ENCODE measurements around the gene DOCK10. TPM values are rescaled to one million over a fixed set of nuclear protein-coding genes. Genes with fewer than 3 reads are reported as not detected.

The DOCK10 gene
- total RNA-seq, 4 donors from 2014 or later = 3.8 to 33.2 (median 12.3) TPM

DNA sequence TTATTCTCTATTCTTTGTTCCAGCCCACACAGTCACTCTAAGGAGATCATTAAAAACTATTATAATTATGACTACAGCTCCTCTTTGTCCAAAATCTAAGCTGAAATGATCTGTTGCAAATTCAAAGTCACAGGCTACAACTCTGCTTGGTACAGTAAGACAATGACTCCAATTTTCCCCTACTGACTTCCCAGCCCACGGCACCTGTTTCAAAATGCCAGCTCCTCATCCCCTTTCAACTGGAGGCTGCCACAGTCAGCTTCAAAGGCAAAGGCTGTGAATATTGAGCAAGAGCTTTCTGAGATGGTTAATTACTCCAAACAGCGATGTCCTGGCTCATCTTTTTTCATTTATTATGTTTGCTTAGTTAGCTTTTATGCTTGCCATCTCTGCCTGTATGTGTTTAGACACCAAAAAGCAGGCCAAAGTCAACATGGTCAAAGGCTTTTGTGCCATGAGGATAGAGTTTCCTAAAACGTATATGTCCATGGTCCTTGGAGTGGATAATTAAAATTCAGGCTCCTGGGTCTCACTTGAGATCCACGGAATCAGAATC is 141.1 kb downstream of the DOCK10 start:
- Histone ChIP-seq H3K27ac (no peak overlapping the region), H3K27me3 (no peaks in the 10 kb centered on the region)
- intact Hi-C loops (cut with DNase I; ENCODE audit: low total_unique reads) = no loop called here

DNA sequence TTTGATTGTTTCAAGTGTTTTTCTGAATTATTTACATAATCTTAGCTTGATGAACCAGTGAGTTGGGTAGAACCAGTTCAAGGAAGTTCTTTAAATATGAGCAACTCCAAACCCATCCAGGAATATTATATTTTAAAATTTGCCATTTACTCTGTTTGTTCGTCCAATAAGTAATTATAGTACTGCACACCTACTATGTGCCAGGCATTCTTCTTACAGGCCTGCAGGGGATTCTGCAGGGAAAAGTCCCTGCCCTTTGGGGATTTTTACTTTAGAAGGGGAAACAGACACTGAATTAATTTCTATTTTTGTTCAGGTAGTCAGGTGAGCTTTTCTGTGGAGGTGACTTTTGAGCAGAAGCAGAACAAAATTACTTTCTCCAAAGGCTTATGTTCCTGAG is 146.9 kb downstream of the DOCK10 start:
- TF ChIP-seq POLR2A (IDR thresholded peaks at IDR 0.05) = no peak
- TF ChIP-seq, protein P1, sequence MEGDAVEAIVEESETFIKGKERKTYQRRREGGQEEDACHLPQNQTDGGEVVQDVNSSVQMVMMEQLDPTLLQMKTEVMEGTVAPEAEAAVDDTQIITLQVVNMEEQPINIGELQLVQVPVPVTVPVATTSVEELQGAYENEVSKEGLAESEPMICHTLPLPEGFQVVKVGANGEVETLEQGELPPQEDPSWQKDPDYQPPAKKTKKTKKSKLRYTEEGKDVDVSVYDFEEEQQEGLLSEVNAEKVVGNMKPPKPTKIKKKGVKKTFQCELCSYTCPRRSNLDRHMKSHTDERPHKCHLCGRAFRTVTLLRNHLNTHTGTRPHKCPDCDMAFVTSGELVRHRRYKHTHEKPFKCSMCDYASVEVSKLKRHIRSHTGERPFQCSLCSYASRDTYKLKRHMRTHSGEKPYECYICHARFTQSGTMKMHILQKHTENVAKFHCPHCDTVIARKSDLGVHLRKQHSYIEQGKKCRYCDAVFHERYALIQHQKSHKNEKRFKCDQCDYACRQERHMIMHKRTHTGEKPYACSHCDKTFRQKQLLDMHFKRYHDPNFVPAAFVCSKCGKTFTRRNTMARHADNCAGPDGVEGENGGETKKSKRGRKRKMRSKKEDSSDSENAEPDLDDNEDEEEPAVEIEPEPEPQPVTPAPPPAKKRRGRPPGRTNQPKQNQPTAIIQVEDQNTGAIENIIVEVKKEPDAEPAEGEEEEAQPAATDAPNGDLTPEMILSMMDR (IDR thresholded peaks at IDR 0.05) = no peak
- H3K4me1 ChIP-seq = no peaks in the 10 kb centered on the region
- intact Hi-C loops (cut with DNase I; ENCODE audit: low total_unique reads) = no loop called here

More for the DNA sequence above, 141.1 kb downstream of the DOCK10 start:
- no peaks in the 10 kb centered on the region for H3K36me3 ChIP-seq
- TF ChIP-seq, protein P1 (IDR thresholded peaks at IDR 0.05) = no peak
- TF ChIP-seq POLR2A (IDR thresholded peaks at IDR 0.05) = no peak
- H3K4me3 ChIP-seq = no peak overlapping the region
- H3K9me3 ChIP-seq = no peaks in the 10 kb centered on the region
- no peaks in the 10 kb centered on the region for H3K4me1 ChIP-seq
- no peak for DNase-seq

DNA sequence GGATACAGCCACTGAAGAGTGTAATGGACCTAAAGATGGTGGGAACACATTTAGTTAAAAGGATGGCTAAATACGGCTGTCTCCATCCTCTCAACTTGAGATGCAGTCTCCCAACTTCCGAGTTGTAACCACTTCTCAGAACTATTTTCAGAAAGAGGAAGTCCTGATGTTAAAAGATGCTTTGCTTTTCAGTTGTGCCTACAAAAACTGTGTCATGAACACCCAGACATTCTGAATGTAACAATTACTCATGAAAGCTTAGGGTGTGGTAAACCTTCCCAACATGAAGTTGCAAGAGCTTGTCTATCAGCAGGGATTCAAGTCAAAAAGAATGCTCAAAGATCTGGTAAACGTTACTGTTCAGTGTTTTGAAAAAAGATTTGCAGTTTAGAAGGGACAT is 147.9 kb downstream of the DOCK10 start:
- H3K36me3 ChIP-seq = no peaks in the 10 kb centered on the region
- intact Hi-C loops (cut with DNase I; ENCODE audit: low total_unique reads) = no loop called here
- H3K4me1 ChIP-seq = no peaks in the 10 kb centered on the region
- no peaks in the 10 kb centered on the region for H3K27me3 ChIP-seq
- no peaks in the 10 kb centered on the region for H3K9me3 ChIP-seq
- no peak for DNase-seq
- H3K4me3 ChIP-seq = no peak overlapping the region
- H3K27ac ChIP-seq = no peak overlapping the region
- TF ChIP-seq POLR2A (IDR thresholded peaks at IDR 0.05) = no peak
- TF ChIP-seq, protein P1 (IDR thresholded peaks at IDR 0.05) = no peak

More for the DNA sequence above, 146.9 kb downstream of the DOCK10 start:
- Histone ChIP-seq H3K27ac (no peak overlapping the region), H3K4me3 (no peak overlapping the region), H3K36me3 (no peaks in the 10 kb centered on the region), H3K9me3 (no peaks in the 10 kb centered on the region), H3K27me3 (no peaks in the 10 kb centered on the region)
- no peak for DNase-seq

DNA sequence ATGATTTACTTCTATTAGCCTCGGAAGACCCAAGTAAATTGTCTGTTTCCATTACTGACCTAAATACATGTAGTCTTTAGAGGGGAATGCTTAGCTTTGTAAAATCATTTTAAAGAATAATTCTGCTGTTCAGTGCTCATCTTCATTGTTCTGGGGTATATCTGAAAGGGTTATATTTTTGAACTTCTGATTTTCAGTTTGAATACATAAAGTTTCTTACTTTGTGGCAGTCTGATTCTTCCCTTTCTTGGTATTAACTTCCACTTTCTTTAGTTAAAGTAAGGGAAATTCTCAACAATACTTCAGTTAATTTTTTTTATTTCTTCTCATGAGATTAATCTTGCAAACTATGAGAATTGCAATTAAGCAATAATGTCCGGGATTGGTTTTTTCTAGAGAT is 148.4 kb downstream of the DOCK10 start:
- Histone ChIP-seq H3K36me3 (no peaks in the 10 kb centered on the region), H3K27ac (no peak overlapping the region)
- intact Hi-C loops (cut with DNase I; ENCODE audit: low total_unique reads) = no loop called here

DNA sequence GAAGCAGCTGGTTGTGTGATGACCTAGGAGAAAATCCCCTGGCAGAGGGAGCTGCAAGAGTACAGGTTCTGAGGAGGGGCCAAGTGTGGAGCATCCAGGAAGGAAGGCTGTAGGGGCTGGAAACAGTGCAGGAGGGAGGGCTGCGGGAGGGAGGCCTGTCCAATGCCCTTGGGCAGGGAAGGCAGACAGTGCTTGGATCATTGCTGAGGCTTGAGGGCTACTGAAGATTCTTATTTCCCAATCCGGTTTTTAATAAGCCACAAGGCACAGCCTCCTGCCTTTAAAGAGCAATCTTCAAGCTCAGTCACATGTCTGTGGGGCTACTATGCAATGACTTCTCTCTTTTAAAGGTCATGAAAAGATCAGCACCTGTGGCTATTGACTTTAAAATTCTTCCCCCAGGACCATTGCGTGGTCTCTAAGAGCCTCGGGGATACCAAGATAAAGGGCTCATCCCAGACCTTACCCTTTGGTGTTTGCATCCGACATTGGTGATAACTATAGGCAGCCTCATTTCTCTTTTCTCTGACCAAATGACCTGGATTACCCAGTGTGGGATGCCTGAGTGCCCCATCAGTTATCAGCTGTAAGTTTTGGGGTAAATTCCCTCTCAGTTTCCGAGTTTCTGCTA is 149.6 kb downstream of the DOCK10 start:
- Histone ChIP-seq H3K4me1 (no peaks in the 10 kb centered on the region), H3K9me3 (no peaks in the 10 kb centered on the region), H3K27ac (no peak overlapping the region), H3K36me3 (no peaks in the 10 kb centered on the region), H3K27me3 (no peaks in the 10 kb centered on the region), H3K4me3 (no peak overlapping the region)
- TF ChIP-seq POLR2A (IDR thresholded peaks at IDR 0.05) = no peak
- TF ChIP-seq, protein P1 (IDR thresholded peaks at IDR 0.05) = no peak
- intact Hi-C loops (cut with DNase I; ENCODE audit: low total_unique reads) = no loop called here
- no peak for DNase-seq

More for the DNA sequence above, 148.4 kb downstream of the DOCK10 start:
- TF ChIP-seq, protein P1 (IDR thresholded peaks at IDR 0.05) = no peak
- TF ChIP-seq POLR2A (IDR thresholded peaks at IDR 0.05) = no peak
- no peaks in the 10 kb centered on the region for H3K27me3 ChIP-seq
- H3K9me3 ChIP-seq = no peaks in the 10 kb centered on the region
- H3K4me3 ChIP-seq = no peak overlapping the region
- DNase-seq = no peak
- H3K4me1 ChIP-seq = no peaks in the 10 kb centered on the region

All from uterus (tissue), 4 donors.